Stromal cell of bone marrow (primary cell): Measurements from ENCODE around the gene MTA1.

Experiments used
- DNase-seq: peaks from one replicate; pipeline ENCODE4 v3.0.0-alpha.2; 2012; ENCODE audit warnings: low read depth

Gene MTA1

DNA sequence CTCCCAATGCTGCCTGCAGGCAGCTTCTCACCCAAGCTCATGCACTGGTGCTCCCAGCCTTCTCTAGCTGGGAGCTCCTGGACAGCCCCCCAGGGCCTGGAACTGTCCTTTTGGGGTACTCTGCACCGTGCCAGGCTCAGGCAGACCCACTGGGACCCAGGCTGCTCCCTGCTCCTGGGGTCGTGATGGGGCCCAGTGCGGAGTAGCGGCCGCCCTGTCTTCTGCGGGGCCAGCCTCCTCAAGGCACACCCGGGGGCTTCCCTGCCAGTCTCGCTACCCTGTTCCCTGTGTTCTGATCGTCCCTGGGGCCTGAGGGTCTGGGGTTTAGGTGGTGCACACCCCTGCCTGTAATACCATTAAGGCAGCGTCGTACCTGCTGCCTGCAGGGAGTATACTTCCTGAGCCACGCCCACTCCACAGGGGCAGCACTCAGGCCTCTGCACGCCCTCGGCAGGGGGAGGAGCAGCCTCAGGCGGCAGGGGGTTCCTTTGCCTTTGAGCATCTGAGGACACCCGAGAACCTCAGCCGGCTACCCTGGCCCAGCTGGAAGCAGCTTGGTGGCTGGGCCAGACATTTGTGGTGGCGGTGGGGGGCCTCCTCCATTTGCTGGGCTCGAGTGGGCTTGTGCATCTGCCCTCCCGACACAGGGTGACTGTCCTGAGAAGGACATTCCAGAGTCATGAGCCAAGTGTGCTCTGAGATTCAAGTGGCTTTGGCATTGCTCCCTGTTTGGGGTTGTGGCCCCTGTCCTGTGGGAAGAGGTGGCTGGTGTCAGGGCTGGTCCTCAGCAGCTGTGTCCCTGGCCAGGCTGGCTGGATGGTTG, 45.8 kb downstream of the MTA1 start:
- no peak for DNase-seq

DNA sequence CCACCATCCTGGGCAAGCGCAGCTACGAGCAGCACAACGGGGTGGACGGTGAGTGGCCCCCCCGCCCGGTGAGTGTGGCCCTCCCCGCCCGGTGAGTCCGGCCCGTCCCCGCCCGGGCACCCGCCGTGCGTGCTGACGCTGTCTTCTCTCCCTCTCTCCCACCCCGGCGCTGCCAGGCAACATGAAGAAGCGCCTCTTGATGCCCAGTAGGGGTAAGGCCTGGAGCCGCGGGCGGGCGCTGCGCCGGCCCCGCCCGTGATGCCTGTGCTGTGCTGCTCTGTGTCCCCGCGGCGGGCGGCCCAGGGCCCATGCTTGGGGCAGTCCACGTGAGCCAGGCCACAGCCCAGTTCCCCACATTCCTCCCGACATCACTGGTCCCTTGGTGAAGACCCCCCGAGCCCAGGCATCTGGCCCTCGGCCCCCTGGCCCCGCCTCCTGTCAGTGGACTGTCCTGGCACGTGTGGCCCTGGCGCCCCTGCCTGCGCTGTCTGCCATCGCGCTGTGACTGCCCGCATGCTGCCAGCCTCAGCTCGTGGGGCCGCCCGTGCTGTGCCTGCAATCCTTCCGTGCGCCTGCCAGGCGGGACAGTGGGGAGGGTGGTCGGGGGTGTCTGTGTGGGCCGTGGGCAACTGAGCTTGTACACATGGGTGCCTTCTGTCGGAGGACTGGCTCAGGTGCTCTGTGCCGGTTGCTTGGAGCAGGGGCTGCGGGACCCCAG, 47.1 kb downstream of the MTA1 start:
- no peak for DNase-seq

DNA sequence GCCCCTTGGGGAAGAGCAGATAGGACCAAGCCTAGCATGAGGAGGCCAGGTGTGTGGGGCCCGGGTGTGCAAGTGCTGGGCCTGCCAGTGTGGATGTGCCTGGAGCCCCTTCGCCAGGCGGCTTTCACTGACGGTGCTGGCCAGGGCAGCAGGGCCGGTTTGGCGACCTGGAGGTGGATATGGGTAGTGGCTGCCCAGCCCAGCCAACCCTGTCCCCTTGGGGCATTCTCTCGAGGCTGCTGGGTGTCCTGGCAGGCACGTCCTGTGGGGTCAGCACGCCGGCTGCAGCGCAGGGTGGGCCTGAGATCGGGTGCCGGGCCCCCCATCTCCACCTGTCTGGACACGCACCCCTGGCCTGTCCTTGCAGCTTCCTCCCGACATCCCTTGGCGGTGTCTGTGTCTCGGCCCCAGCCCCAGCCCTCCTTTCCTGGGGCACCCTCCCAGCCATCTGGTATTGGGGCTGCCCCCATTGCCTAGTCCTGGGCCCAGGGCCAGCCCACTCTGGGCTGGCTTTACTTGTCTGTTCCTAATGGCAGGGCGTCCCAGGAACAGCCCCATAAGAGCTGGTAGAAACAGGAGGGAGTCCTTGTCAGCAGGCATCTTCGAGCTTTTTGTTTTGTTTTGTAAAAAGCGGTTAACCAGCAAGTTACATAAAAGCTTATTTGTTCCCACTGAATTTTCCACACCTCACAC, 47.8 kb downstream of the MTA1 start:
- no peak for DNase-seq

DNA sequence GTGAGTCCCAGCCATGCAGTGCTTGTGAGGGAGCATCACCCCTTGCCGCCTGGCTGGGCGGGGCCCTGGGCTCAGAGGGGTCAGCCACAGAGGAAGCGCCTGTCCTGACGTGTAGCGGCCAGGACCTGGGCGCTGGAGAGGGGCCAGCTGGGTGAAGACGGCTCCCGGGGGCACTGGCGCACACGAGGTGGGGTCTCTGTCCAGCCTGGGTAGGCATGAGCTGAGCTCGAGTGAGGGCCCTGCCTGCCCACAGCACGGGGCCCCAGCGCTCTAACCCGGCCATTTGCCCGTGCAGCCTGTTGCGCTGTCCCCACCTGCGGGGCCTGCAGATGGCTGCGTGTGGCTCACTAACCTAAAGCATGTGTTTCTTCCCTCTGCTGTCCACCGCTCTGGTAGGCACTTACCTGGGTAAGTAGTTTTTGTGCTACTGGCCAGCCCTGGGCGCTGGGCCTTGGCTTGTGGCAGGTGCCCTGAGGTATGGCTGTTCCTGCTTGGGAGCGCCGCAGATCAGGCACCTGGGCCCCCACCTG, 48.4 kb downstream of the MTA1 start:
- no peak for DNase-seq

DNA sequence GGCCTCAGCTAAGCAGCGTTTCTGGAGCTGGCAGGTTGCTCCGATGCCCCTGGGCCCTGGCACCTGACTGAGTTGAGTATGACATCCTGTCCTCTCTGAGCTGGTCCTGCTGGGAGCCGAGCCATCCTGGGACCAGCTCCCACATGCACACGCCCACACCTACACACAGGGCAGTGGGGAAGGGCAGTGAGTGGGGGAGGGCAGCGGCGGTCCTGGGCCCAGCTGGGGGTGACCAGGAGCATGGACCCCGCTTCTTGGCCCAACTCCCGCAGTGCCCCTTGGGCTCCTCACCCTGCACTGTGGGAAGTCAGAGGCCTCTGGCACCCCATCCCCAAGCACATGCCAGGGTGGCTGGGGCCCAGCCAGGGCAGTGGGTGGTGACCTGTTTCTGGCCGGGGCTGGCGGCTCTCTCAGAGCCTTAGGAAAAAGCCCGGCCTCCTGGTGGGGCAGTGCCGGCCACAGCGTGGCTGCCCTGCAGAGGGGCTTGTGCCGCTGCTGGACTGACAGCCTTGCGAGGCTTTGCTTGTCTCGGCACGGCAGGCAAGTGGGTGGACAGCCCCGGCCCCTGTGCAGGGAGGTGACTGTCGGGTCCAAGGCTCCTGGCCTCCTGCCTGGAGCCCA, 49.1 kb downstream of the MTA1 start:
- DNase-seq: no peak

DNA sequence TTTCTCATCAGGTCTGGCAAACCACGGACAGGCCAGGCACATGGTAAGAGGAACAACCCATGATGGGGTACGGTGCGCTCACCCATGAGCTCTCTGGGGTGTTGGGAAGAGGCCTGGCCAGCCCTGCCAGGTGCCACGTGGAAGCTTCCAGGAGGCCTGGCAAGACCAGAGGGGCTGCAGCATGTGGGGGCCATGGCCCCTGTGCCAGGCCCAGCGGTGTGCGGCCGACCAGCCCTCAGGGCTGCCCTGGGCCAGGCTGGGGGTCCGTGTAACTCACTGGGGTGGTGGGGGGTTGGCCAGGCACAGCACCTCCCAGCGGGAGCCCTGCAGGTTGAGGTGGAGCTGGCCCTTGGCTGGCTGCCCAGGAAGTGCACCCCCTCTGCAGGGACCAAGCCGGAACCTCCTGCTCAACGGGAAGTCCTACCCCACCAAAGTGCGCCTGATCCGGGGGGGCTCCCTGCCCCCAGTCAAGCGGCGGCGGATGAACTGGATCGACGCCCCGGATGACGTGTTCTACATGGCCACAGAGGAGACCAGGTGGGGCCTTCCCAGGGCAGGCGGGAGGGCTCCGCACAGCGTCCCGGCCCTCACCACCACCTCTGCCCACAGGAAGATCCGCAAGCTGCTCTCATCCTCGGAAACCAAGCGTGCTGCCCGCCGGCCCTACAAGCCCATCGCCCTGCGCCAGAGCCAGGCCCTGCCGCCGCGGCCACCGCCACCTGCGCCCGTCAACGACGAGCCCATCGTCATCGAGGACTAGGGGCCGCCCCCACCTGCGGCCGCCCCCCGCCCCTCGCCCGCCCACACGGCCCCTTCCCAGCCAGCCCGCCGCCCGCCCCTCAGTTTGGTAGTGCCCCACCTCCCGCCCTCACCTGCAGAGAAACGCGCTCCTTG, 50.1 kb downstream of the MTA1 start:
- DNase-seq: no peak

DNA sequence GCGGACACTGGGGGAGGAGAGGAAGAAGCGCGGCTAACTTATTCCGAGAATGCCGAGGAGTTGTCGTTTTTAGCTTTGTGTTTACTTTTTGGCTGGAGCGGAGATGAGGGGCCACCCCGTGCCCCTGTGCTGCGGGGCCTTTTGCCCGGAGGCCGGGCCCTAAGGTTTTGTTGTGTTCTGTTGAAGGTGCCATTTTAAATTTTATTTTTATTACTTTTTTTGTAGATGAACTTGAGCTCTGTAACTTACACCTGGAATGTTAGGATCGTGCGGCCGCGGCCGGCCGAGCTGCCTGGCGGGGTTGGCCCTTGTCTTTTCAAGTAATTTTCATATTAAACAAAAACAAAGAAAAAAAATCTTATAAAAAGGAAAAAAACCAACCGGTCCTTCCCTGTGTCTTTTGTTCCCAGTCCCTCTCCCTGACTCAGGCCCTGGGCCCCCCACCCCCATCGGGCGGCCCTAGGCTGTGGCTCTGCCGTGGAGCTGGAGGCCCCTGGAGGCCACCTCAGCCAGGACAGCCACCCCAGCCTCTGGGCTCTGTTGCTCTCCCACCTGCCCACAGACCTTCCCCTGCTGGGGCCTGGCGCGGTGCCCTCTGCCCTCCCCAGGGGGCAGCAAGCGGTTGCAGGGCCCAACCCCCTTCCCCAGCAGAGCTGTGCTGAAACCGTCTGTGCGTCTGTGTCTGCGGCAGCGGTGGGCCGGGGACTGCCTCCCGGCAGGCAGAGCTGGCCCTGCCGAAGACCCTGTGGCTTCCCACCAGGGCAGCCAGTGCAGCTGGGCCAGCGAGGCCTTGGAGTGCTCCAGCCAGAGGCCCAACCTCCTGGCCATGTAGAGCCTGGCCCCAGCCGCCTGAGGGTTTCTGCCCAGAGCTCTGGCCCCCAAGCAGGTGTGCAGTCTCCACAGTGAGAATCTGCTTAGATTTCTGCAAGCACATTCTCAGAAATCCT, 51.0 kb downstream of the MTA1 start:
- DNase-seq: no peak

DNA sequence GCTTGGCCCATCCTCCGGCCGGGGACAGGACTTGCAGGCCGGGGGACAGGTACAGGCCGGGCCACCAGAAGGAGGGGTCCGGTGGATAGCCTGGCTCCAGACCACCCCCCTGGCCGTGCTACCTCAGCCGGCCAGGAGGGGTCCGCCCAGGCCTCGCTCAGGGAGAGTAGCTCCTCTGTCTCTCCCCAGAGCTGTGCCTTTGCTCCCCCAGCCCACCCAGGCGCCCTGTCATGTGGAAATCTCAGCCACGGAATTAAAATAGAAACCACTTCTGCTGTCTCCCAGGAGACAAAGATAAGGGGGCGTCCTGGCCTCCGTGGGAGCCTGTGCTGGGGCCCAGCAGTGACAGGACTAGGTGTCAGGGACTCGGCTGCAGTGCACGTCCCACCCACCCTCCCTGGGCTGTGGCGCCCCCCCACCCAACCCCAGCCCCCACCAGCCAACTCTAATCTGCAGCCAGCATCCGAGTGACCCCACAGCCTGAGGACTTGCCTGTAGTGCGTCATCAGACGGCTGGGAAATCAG, 51.7 kb downstream of the MTA1 start:
- DNase-seq: no peak

DNA sequence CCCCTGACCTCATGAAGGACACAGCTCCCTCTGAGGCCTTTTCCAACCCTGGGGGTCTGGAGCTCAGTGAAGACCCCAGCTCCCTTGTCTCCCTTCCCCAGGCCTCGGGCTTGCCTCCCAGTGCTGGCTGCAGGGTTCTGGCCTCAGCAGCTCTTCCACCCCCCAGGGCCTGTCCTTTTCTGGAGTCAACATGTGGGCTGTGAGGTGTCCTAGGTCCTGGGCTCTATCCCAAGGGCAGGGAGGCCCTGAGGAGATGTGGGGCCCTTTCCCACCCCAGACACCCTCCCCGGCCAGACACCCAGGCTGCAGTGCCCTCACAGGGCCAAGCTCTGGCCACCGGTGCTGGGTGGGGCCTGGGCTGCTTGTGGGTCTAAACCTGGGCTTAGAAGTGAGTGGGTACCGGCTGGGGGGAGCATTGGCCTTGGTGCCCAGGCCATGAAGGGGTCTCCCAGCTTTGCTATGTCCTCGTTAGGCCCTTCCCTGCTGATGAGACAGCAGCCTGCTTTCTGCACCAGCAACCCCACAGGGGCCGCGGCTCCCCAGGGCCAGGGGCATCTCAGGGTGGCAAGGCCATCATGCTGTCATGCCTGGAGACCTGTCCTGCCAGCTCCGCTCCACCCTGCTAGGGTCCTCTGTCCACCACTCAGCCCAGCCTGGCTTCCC, 52.3 kb downstream of the MTA1 start:
- DNase-seq: no peak

DNA sequence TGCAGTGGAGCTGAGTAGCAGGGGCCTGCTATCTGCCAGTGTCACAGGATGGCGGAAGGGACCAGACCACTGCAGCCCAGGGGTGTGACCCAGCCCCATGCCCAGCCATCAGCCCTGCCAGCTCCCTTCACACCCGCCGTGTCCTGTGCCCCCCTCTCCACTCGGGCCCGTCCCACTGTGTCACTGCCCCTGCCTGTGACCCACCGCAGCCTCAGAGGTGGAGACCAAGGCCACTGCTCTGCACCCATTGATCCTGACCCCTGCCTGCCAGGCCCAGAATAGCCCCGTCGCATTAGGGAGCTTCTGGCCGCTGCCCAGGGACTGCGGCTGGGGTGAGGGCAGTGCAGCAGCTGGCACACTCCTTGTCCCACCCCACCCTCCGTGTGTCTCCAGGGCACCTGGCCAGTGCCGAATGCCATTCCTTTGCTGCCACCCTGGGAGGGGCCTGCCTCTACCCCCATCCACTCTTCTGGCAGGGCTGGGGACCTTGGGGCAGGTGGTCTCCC, 52.9 kb downstream of the MTA1 start:
- no peak for DNase-seq

DNA sequence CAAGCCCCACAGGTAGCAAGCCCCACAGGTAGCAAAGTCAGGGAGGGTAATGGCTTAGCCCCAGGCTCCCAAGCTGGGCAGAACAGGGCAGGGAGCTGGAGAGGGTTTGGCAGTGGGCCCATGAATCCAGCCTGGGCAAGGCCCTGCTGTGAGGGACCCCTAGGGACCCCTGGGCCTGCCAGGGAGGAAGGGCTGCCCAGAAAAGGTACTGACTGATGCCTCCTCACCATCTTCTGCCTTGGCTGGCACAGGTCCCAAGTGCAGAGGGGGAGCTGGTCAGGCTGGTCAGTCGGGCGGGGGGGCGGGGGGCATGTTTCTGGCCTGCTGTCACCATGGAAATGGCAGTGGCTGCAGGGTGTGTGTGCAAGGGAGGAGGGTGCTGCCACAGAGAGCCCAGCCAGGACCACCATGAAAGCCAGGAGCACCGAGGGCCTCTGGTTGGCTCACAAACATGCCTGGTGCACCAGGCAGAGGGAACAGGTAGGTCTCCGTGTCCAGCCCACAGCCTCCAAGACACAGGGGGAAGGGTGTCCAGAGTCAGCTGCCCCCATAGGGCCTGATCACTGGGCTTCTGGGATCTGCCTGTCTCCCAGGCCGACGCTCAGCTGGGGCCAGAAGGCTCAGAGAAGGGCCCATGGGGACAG, 53.5 kb downstream of the MTA1 start:
- DNase-seq: no peak

DNA sequence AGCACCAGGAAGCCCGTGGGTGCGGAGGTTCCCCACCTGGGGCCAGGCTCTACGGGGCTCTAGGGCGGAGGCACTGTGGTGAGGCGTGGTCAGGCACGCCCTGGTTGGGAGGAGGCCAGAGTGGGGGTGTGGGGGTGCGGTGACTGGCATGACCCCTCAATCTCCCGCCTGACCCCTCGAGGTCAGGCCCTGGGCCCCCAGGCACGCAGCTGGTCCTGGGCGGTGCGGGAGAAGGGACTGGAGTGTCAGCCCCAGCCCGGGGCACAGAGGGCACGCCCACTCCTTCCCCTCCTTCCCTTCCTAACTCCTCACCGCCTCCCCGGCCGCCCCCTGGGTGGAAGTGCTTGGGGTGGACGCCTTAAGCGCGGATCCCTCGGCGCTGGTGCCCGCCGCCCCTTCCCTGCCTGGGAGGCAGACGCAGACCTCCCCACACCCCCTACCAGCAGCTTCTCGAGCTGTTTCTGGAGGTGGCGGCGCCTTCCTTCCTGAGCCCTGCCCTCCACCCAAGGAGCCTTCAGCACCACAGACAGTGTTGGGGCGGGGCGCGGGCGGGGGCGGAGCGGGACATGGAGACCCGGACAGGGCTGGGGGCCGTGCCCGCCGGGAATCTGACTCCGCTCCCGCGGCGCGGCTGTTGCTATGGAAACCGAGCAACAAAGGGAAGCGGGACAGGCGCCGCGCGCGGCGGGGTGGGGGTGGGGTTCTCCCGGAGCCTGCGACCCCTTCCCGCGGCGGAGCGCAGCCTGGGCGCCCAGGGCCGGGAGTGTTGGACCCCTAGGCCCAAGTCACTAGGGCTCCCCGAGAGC, 54.3 kb downstream of the MTA1 start:
- DNase-seq: no peak

DNA sequence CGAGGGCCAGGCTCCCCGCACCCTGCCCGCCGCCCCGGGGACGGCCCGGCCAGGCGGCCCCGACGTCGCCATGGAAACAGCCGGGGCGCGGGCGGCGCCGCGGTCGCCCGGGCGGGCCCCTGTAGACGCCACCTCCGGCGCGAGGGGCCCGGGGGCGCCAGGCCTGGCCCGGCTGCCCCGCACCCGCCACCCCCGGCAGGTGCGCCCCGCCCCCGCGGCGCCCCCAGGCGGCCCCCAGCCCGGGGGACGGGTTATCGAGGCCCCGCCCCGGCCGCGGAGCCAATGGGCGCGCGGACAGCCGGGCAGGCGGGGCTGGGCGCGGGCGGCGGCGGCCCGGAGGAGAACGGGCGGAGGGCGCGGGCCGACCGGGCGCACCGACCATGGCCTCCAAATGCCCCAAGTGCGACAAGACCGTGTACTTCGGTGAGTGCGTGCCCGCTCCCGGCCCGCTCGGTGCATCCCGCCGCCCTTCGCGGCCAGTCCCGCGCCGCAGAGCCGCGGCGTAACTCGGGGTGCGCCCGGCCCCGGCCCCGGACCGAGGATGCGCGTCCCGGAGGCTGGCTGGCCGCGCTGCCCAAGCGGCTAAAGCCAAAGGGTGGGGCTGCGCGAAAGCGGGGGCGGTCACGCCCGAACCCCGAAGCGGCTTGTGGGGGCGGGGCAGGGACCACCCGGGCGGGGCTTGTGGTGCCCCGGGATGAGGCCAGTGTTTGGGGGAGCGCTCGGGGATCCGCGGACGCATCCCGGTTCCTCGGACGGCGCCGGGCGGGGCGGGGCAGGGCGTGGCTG, 55.0 kb downstream of the MTA1 start, which contains the start of gene CRIP2:
TSS of gene CRIP2 (plus strand) at position 339 of the 786 bp plus-strand sequence. CDS start at position 381, 42 bp downstream.
- no peak for DNase-seq

DNA sequence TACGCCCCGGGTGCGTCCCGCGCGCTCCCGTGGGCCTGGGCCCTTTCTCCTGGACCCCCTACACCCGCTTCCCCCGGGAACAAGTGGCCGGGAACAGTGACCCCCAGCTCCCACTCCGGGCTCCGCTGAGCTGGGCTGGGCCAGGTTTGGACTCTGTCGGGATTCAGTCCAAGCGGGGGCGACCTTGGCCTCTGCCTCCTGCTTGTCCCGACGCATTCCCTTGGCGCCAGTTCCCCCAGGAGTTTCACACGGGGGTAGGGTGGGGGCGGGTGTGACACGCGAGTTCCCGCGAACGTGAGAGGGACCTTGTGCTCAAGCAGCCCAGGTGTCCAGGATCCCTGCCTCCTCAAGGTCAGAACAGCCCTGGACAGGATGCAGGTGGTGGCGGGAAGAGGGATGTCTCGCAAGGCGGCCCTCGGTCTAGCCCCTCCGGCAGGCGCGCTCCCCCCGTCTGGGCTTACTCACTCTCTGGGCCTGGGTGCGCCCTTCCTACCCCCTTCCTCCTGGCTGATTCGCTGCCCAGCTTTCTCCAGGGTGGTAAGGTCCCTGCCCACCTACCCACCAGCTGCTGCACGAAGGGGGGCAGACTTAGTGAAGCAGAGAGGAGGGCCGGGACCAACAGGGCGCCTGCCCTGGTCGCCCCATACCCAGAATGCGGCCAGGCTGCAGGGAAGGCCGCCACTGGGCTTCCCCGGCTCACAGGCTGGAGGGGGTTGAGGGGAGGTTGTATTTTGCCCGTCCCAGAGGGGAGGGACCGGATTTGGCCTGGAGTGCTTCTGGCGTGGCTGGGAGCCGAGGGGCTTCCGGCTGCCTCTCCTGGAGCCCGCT, 55.9 kb downstream of the MTA1 start:
- DNase-seq: no peak

DNA sequence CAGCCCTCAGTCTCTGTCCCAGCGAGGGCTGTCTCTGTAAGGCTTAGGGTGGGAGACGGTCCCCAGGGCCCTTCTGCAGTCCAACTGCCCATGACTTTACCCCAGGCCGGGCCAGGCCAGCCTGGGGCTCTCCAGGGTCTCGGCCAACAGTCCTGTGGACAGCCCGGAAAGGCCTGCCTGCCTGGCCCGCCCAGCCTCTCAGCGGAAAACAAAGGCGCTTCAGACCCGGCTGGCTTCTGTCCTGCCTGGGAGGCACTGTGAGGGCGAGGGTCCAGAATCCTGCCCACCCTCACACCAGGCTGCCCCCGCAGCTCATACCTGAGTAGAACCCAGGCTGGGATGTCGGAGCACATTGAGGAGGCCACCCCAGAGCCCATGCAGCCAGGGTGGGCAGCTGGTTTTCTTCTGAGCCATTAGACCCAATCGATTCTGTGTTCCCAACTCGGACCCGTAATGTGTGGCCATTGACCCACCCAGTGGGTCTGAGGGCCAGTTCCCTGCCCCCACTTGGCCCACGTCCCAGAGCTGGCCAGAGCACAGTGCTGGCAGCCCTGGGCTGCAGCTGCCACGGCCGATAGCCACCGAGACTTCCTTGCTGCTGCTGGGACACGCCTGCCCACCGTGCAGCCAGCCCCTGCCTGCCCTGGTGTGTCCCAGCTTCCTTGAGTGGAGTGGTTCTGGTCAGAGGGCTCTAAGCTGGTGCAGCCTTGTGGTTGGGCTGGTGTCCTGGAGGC, 56.6 kb downstream of the MTA1 start:
- DNase-seq: no peak
